Suppressor macrophage treated with lipopolysaccharide for 4 hours (primary cell): ENCODE measurements around the gene VDAC2.

Experiments
- DNase-seq: peaks from one replicate; pipeline ENCODE4 v3.0.0-alpha.2; 2020

VDAC2 gene

GRCh38 chr10:75231672-75232581, 21.3 kb downstream of the VDAC2 start:
- no peak for DNase-seq

- no peak for DNase-seq
Observed at GRCh38 chr10:75233444-75234016, 22.9 kb downstream of the VDAC2 start.

GRCh38 chr10:75234017-75234682, 23.6 kb downstream of the VDAC2 start:
- DNase-seq: peak; percentile 97

GRCh38 chr10:75234683-75235374, 24.2 kb downstream of the VDAC2 start:
- peak; percentile 6 for DNase-seq

GRCh38 chr10:75235375-75236177, 25.0 kb downstream of the VDAC2 start, which contains the start of gene COMTD1:
COMTD1 (minus strand) TSS chr10:75235957; CDS start chr10:75235928, 29 bp downstream.
- DNase-seq: peak; percentile 92

- DNase-seq: no peak
Observed at GRCh38 chr10:75236178-75236825, 25.7 kb downstream of the VDAC2 start.

- DNase-seq: no peak
Observed at GRCh38 chr10:75238182-75239095, 27.8 kb downstream of the VDAC2 start.

- no peak for DNase-seq
Observed at GRCh38 chr10:75239096-75239790, 28.6 kb downstream of the VDAC2 start.

GRCh38 chr10:75240329-75241076, 29.9 kb downstream of the VDAC2 start:
- no peak for DNase-seq

GRCh38 chr10:75243426-75243825, 32.8 kb downstream of the VDAC2 start:
- DNase-seq: no peak

GRCh38 chr10:75244487-75245353, 34.1 kb downstream of the VDAC2 start:
- no peak for DNase-seq

- no peak for DNase-seq
Observed at GRCh38 chr10:75245354-75246250, 35.0 kb downstream of the VDAC2 start.

GRCh38 chr10:75246506-75246905, 35.9 kb downstream of the VDAC2 start:
- no peak for DNase-seq

- no peak for DNase-seq
Observed at GRCh38 chr10:75247797-75248196, 37.2 kb downstream of the VDAC2 start.

- no peak for DNase-seq
Observed at GRCh38 chr10:75250934-75251333, 40.3 kb downstream of the VDAC2 start.

- DNase-seq: no peak
Observed at GRCh38 chr10:75253281-75254220, 43.0 kb downstream of the VDAC2 start.
